GM12878 (cell line): ENCODE measurements around the gene ZNF653. TPM values are rescaled to one million over a fixed set of nuclear protein-coding genes. Genes with fewer than 3 reads are reported as not detected.

Source experiments
- ATAC-seq: fragments of 200-7000 bp; cut with Tn5 transposase; 3 replicates; pipeline ENCODE4 v1.9.1; 2020; ENCODE audit warnings: mild to moderate bottlenecking, moderate library complexity
- BruUV-seq: library from RNA; stranded (reverse); fragments of 400-500 nt; replicated peaks from 2 replicates; lab custom pipeline; 2021; lab: Mats Ljungman, UMichigan
- CTCF ChIA-PET: fragments of 300-600 bp; sonication (Branson Sonifier 250); formaldehyde crosslinking; extraction: SDS; loops from one replicate; lab custom pipeline; 2021; ENCODE audit warnings: inconsistent platforms; lab: Yijun Ruan, JAX
- POLR2A ChIA-PET: fragments of 350-600 bp; formaldehyde crosslinking; extraction: SDS; loops from one replicate; lab custom pipeline; 2021; ENCODE audit warnings: inconsistent platforms; lab: Charles Lee
- RAD21 ChIA-PET: fragments of 300-600 bp; sonication (Branson Sonifier 250); formaldehyde crosslinking; loops from one replicate; lab custom pipeline; 2023; ENCODE audit warnings: antibody characterized with exemption; ENCODE audit not compliant: unreplicated experiment; lab: Charles Lee
- SMC1A ChIA-PET: fragments of 300-600 bp; sonication (Branson Sonifier 250); formaldehyde crosslinking; loops from one replicate; lab custom pipeline; 2023; ENCODE audit not compliant: unreplicated experiment, uncharacterized antibody; lab: Charles Lee
- DNase-seq: peaks from one replicate; pipeline ENCODE4 v3.0.0-alpha.2; 2011; ENCODE audit warnings: low read depth, low spot score
- FAIRE-seq: peaks from 3 replicates; lab custom pipeline; 2011; peaks lifted over from hg19 to GRCh38; lab: Jason Lieb, UNC
- H2AFZ ChIP-seq: 2 replicates; pipeline ENCODE4 v1.6.0; 2011; ENCODE audit warnings: low read depth, low read length, control low read depth; ENCODE audit not compliant: control insufficient read depth
- H3K27ac ChIP-seq: 2 replicates; pipeline ENCODE4 v1.5.1; 2011; ENCODE audit warnings: control low read depth; ENCODE audit not compliant: control insufficient read depth, insufficient read depth
- H3K27me3 ChIP-seq, 2 experiments: replicated peaks in 1 of 2; 2 replicates each; pipeline versions ENCODE4 v1.6.0 to v1.6.1; 2011; ENCODE audit warnings: low read length in 1 of 2; ENCODE audit not compliant: control insufficient read depth in 2 of 2, insufficient read depth in 2 of 2
- H3K36me3 ChIP-seq, 2 experiments: 2 replicates each; pipeline ENCODE4 v1.5.1; 2011; ENCODE audit warnings: low read length in 1 of 2; ENCODE audit not compliant: control insufficient read depth in 2 of 2, insufficient read depth in 2 of 2
- H3K4me1 ChIP-seq: 2 replicates; pipeline ENCODE4 v1.6.1; 2011; ENCODE audit warnings: mild to moderate bottlenecking, low read length, moderate library complexity, mixed read lengths; ENCODE audit not compliant: control insufficient read depth, insufficient read depth
- H3K4me2 ChIP-seq: 2 replicates; pipeline ENCODE4 v1.6.0; 2011; ENCODE audit warnings: control low read depth; ENCODE audit not compliant: control insufficient read depth, insufficient read depth
- H3K4me3 ChIP-seq: fragments of 200-600 bp; sonication (generic); 2 replicates; pipeline ENCODE4 v1.5.1; 2016
- H3K79me2 ChIP-seq: 2 replicates; pipeline ENCODE4 v1.6.0; 2011; ENCODE audit warnings: low read length; ENCODE audit not compliant: control insufficient read depth, insufficient read depth
- H3K9ac ChIP-seq: 2 replicates; pipeline ENCODE4 v1.8.0; 2011; ENCODE audit warnings: low read length, control low read depth, mixed read lengths; ENCODE audit not compliant: control insufficient read depth, insufficient read depth
- H3K9me3 ChIP-seq: replicated peaks from 3 replicates; pipeline ENCODE4 v1.5.1; 2011; ENCODE audit warnings: mild to moderate bottlenecking, low read length; ENCODE audit not compliant: control insufficient read depth, insufficient read depth
- H4K20me1 ChIP-seq: 2 replicates; pipeline ENCODE4 v1.6.0; 2011; ENCODE audit not compliant: control insufficient read depth, insufficient read depth
- BCL11A ChIP-seq: IDR thresholded peaks from 2 replicates; pipeline ENCODE4 v1.6.1; 2011; ENCODE audit warnings: low read depth, low read length
- CUX1 ChIP-seq: IDR thresholded peaks from 2 replicates; pipeline ENCODE4 v1.6.1; 2012; ENCODE audit warnings: improper control_type of control experiment, low read depth, low read length; ENCODE audit not compliant: insufficient replicate concordance
- DPF2 ChIP-seq: fragments of 450-650 bp; IDR thresholded peaks from 2 replicates; pipeline ENCODE4 v1.6.1; 2017; ENCODE audit warnings: mild to moderate bottlenecking
- ESRRA ChIP-seq: IDR thresholded peaks from 2 replicates; pipeline ENCODE4 v1.6.1; 2012; ENCODE audit warnings: mild to moderate bottlenecking, low read length, improper control_type of control experiment
- EZH2 ChIP-seq: IDR thresholded peaks from 2 replicates; pipeline ENCODE4 v1.6.1; 2012; ENCODE audit warnings: low read depth, mild to moderate bottlenecking, control low read depth, inconsistent platforms, low read length, borderline replicate concordance; ENCODE audit not compliant: control insufficient read depth
- HDAC2 ChIP-seq: fragments of 200-600 bp; sonication (generic); IDR thresholded peaks from 2 replicates; pipeline ENCODE4 v1.6.1; 2017
- IRF3 ChIP-seq: fragments of 450-650 bp; IDR thresholded peaks from 2 replicates; pipeline ENCODE4 v1.6.1; 2014; ENCODE audit warnings: mild to moderate bottlenecking
- IRF4 ChIP-seq: IDR thresholded peaks from 2 replicates; pipeline ENCODE4 v1.6.1; 2011; ENCODE audit warnings: low read depth, low read length
- JUND ChIP-seq: IDR thresholded peaks from 2 replicates; pipeline ENCODE4 v1.6.1; 2012; ENCODE audit warnings: low read depth, mild to moderate bottlenecking, low read length, improper control_type of control experiment, moderate library complexity
- POLR2AphosphoS5 ChIP-seq: IDR thresholded peaks from 2 replicates; pipeline ENCODE4 v1.6.1; 2011; ENCODE audit warnings: mild to moderate bottlenecking, low read length, inconsistent platforms
- PRDM15 ChIP-seq: fragments of 450-650 bp; formaldehyde crosslinking; IDR thresholded peaks from 2 replicates; pipeline ENCODE4 v1.4.0; 2020; ENCODE audit warnings: mild to moderate bottlenecking, moderate library complexity
- RELB ChIP-seq: fragments of 450-650 bp; IDR thresholded peaks from 2 replicates; pipeline ENCODE4 v1.6.1; 2017; ENCODE audit warnings: low read depth, mild to moderate bottlenecking, moderate library complexity
- ZNF207 ChIP-seq: fragments of 450-650 bp; IDR thresholded peaks from 2 replicates; pipeline ENCODE4 v1.6.1; 2014; ENCODE audit warnings: antibody characterized with exemption, mild to moderate bottlenecking, borderline replicate concordance
- WGBS: methylation state at CpG from one replicate; pipeline ENCODE4 v1.1.6; 2016; ENCODE audit warnings: low lambda C conversion rate; ENCODE audit not compliant: insufficient replicate concordance, insufficient coverage; ENCODE audit errors: missing lambda C conversion rate; 5-methylcytosine and 5-hydroxymethylcytosine counted together
- in situ Hi-C: fragments of 300-500 bp; cut with MboI; formaldehyde crosslinking; loops from 9 replicates; pipeline ENCODE4 v1.14.3; 2018; ENCODE audit warnings: mixed read lengths
- intact Hi-C: fragments of 100-400 bp; cut with micrococcal nuclease; formaldehyde crosslinking; loops from one replicate; pipeline ENCODE4 v1.14.2; 2022; ENCODE audit not compliant: unreplicated experiment
- polyA plus RNA-seq, 11 experiments: library from polyadenylated mRNA; depleted of rRNA in 4 of 11; unstranded in 6 of 11; stranded (reverse) in 5 of 11; fragments of >200 nt; fragmentation: Nextera tagmentation in 4 of 11; fragmentation: Illumina TruSeq in 1 of 11; extraction: Ambion mirVana in 4 of 11; extraction: Trizol in 1 of 11; gene quantifications; 1 replicate in 1 of 11; 2 replicates in 10 of 11; pipeline versions ENCODE4 v1.2.1 to v1.2.3, GENCODE V29; 2011 to 2016; ENCODE audit warnings: inconsistent platforms in 2 of 11, missing spikeins in 2 of 11, low read depth in 1 of 11
- total RNA-seq, 4 experiments: library from RNA; depleted of rRNA in 3 of 4; stranded (reverse); fragments of >200 nt in 3 of 4; fragmentation: Illumina TruSeq in 1 of 4; extraction: Trizol in 1 of 4; gene quantifications; 2 replicates each; pipeline versions ENCODE4 v1.2.1 to v1.2.3, GENCODE V29; 2013 to 2021

Gene ZNF653
- total and polyA plus RNA-seq, 10 of the 15 experiments (the other 5 are each of a cell fraction or from before 2014, with no cell fraction given), result 2.2 to 13.2 (median 6.7) TPM; not detected in 2

GRCh38 chr19:11513946-11514345 lies 8.3 kb upstream of the ZNF653 start:
- peaks cover 3% of the 10 kb centered on the region in 2 experiments; a peak in 3 of 4 replicates for H3K36me3 ChIP-seq
- ChIA-PET CTCF (no interaction called here), SMC1A (no interaction called here), RAD21 (no interaction called here), POLR2A (interaction anchor here (0.6 kb wide), 1 partner anchor 136 kb away, joined by 3 read pairs; no protein-coding TSS in a partner anchor)
- no peak for ATAC-seq
- no peak overlapping the region for H3K4me2 ChIP-seq
- no peaks in the 10 kb centered on the region for H3K79me2 ChIP-seq
- BruUV-seq, result no TSS peak
- H3K27ac ChIP-seq, result no peak overlapping the region
- intact Hi-C loops (no loop called here), in situ Hi-C loops (no loop called here)
- no peak for DNase-seq
- 95% methylated on average over 18 of the region's 20 CpGs for WGBS
- H3K4me3 ChIP-seq, result no peak overlapping the region
- FAIRE-seq, result no peak
- H2AFZ ChIP-seq, result no peak overlapping the region
- H3K4me1 ChIP-seq, result no peaks in the 10 kb centered on the region
- no peak overlapping the region for H3K9ac ChIP-seq
- no peaks in the 10 kb centered on the region for H3K27me3 ChIP-seq
- no peaks in the 10 kb centered on the region for H4K20me1 ChIP-seq
- H3K9me3 ChIP-seq, result no peaks in the 10 kb centered on the region
- TF ChIP-seq POLR2AphosphoS5 (no peak), DPF2 (no peak), BCL11A (no peak), CUX1 (no peak), ESRRA (no peak), ZNF207 (no peak), HDAC2 (no peak), PRDM15 (no peak), IRF3 (no peak), IRF4 (no peak), RELB (no peak), JUND (no peak), EZH2 (no peak)
